ENCODE results near the gene PPDPF. TPM values are rescaled to one million over a fixed set of nuclear protein-coding genes. Genes with fewer than 3 reads are reported as not detected.

PPDPF gene
- total RNA-seq, 1 experiment from 2014 or later, result 243 TPM

- peaks cover 7% of the 10 kb centered on the region; the same call in 1 of the 2 replicates for H3K4me1 ChIP-seq (replicated peaks; ENCODE audit: insufficient read depth)
- H3K9me3 ChIP-seq (ENCODE audit: insufficient read depth, low read depth), result peaks cover 11% of the 10 kb centered on the region
- peaks cover 18% of the 10 kb centered on the region for H3K36me3 ChIP-seq (ENCODE audit: low read depth)
- no peaks in the 10 kb centered on the region for H3K27me3 ChIP-seq (ENCODE audit: insufficient read depth, low read depth)
- H4K20me1 ChIP-seq (ENCODE audit: insufficient read depth), result no peaks in the 10 kb centered on the region; the same call in 1 of the 2 replicates
- TSS peak; percentile 43 for BruUV-seq (replicated peaks)
- CTCF ChIA-PET, result interaction anchor here (0.6 kb wide), 2 partner anchors 13 to 33 kb away, joined by 6 to 9 read pairs; no protein-coding TSS in a partner anchor
- H3K4me2 ChIP-seq, result peak overlapping the region; percentile 100
- H2AFZ ChIP-seq, result peak overlapping the region; percentile 97
- H3K27ac ChIP-seq, result no peak overlapping the region
- H3K9me2 ChIP-seq (ENCODE audit: insufficient read depth), result no peaks in the 10 kb centered on the region
- H3K4me3 ChIP-seq, result peak overlapping the region; percentile 99
- peaks cover 28% of the 10 kb centered on the region; the same call in 1 of the 2 replicates for H3F3A ChIP-seq (ENCODE audit: insufficient read depth, low read depth)
- TF ChIP-seq EZH2 (IDR thresholded peaks at IDR 0.05; ENCODE audit: low read depth), result no peak
- TF ChIP-seq CTCF (conservative IDR thresholded peaks at IDR 0.05), result no peak; the same call in 1 of the 2 replicates
- POLR2A ChIA-PET (ENCODE audit: unreplicated experiment), result interaction anchor here (0.6 to 0.7 kb wide), 7 partner anchors 21 to 575 kb away, joined by 3 to 16 read pairs (median 6); no protein-coding TSS in a partner anchor
- H3K79me2 ChIP-seq (ENCODE audit: low read depth), result peaks cover 7% of the 10 kb centered on the region
- intact Hi-C loops (cut with micrococcal nuclease; ENCODE audit: unreplicated experiment), result loop anchor here (2.0 kb wide), 1 partner anchor 33 kb away; no protein-coding TSS in a partner anchor
- DNase-seq, result peak; percentile 37 to 77
Observed at GRCh38 chr20:63519668-63520503, 679 bp upstream of the PPDPF start.

GRCh38 chr20:63520934-63521601 is 503 bp downstream of the PPDPF start:
- peaks cover 7% of the 10 kb centered on the region; the same call in 1 of the 2 replicates for H3K4me1 ChIP-seq (replicated peaks; ENCODE audit: insufficient read depth)
- no peaks in the 10 kb centered on the region for H3K9me2 ChIP-seq (ENCODE audit: insufficient read depth)
- peaks cover 18% of the 10 kb centered on the region for H3K36me3 ChIP-seq (ENCODE audit: low read depth)
- BruUV-seq (replicated peaks), result TSS peak; percentile 73
- ChIA-PET POLR2A (ENCODE audit: unreplicated experiment) (interaction anchor here (0.5 to 1.1 kb wide), 5 partner anchors 10 to 220 kb away, joined by 3 to 11 read pairs (median 5); partner anchors contain the start of gene PTK6), CTCF (interaction anchor here (0.9 to 1.3 kb wide), 2 partner anchors 17 to 79 kb away, joined by 3 to 4 read pairs; no protein-coding TSS in a partner anchor)
- H3K79me2 ChIP-seq (ENCODE audit: low read depth), result peaks cover 7% of the 10 kb centered on the region
- DNase-seq, result peak; percentile 50 to 62
- no peak overlapping the region for H3K27ac ChIP-seq
- peaks cover 37% of the 10 kb centered on the region; the same call in 1 of the 2 replicates for H3F3A ChIP-seq (ENCODE audit: insufficient read depth, low read depth)
- TF ChIP-seq CTCF (conservative IDR thresholded peaks at IDR 0.05) (no peak; the same call in 1 of the 2 replicates), EZH2 (IDR thresholded peaks at IDR 0.05; ENCODE audit: low read depth) (no peak)
- intact Hi-C loops (cut with micrococcal nuclease; ENCODE audit: unreplicated experiment), result loop anchor here (2.0 kb wide), 1 partner anchor 32 kb away; no protein-coding TSS in a partner anchor
- peak overlapping the region; percentile 97 for H2AFZ ChIP-seq
- peak overlapping the region; percentile 99 for H3K4me3 ChIP-seq
- H3K4me2 ChIP-seq, result peak overlapping the region; percentile 100
- H3K9me3 ChIP-seq (ENCODE audit: insufficient read depth, low read depth), result peaks cover 11% of the 10 kb centered on the region
- H3K27me3 ChIP-seq (ENCODE audit: insufficient read depth, low read depth), result no peaks in the 10 kb centered on the region
- no peaks in the 10 kb centered on the region; the same call in 1 of the 2 replicates for H4K20me1 ChIP-seq (ENCODE audit: insufficient read depth)

GRCh38 chr20:63521602-63522001 is 1.0 kb downstream of the PPDPF start:
- Histone ChIP-seq H3K9me3 (ENCODE audit: insufficient read depth, low read depth) (peaks cover 11% of the 10 kb centered on the region), H3K27me3 (ENCODE audit: insufficient read depth, low read depth) (no peaks in the 10 kb centered on the region), H3K4me1 (replicated peaks; ENCODE audit: insufficient read depth) (peaks cover 7% of the 10 kb centered on the region; the same call in 1 of the 2 replicates), H3K36me3 (ENCODE audit: low read depth) (peaks cover 18% of the 10 kb centered on the region), H2AFZ (no peak overlapping the region), H3F3A (ENCODE audit: insufficient read depth, low read depth) (peaks cover 42% of the 10 kb centered on the region; the same call in 1 of the 2 replicates), H4K20me1 (ENCODE audit: insufficient read depth) (no peaks in the 10 kb centered on the region; the same call in 1 of the 2 replicates), H3K4me3 (peak overlapping the region; percentile 99), H3K79me2 (ENCODE audit: low read depth) (peaks cover 7% of the 10 kb centered on the region), H3K27ac (no peak overlapping the region), H3K9me2 (ENCODE audit: insufficient read depth) (no peaks in the 10 kb centered on the region), H3K4me2 (peak overlapping the region; percentile 100)
- no peak for DNase-seq
- intact Hi-C loops (cut with micrococcal nuclease; ENCODE audit: unreplicated experiment), result loop anchor here (2.0 kb wide), 1 partner anchor 31 kb away; no protein-coding TSS in a partner anchor
- CTCF ChIA-PET, result interaction anchor here (0.9 to 1.3 kb wide), 2 partner anchors 16 to 80 kb away, joined by 3 to 4 read pairs; no protein-coding TSS in a partner anchor
- TF ChIP-seq EZH2 (IDR thresholded peaks at IDR 0.05; ENCODE audit: low read depth), result no peak
- no peak for TF ChIP-seq CTCF (conservative IDR thresholded peaks at IDR 0.05)
- POLR2A ChIA-PET (ENCODE audit: unreplicated experiment), result interaction anchor here (0.5 to 1.1 kb wide), 3 partner anchors 10 to 219 kb away, joined by 3 to 5 read pairs (median 5); partner anchors contain the start of gene PTK6
- BruUV-seq (replicated peaks), result no TSS peak

All from PC-9 (cell line).